CD4-positive, alpha-beta T cell treated with Interleukin-1 beta for 1 hour (primary cell): ENCODE data around the gene SEZ6L2.
A peak's percentile ranks its signal among the peaks of the same experiment; 100 is the strongest.
"Not testable (repeated sequence)": the region's sequence is repeated elsewhere in the genome, so short reads cannot be mapped to it uniquely, and the experiment has no call there.

Experiments used
- DNase-seq, 2 donors: peaks; one replicate each; pipeline ENCODE4 v3.0.0-alpha.2; 2020 to 2022

Gene SEZ6L2

GRCh38 chr16:29849505-29849904 is 49.8 kb downstream of the SEZ6L2 start:
- DNase-seq = no peak

GRCh38 chr16:29848420-29849297 is 50.7 kb downstream of the SEZ6L2 start:
- DNase-seq = peak; percentile 80 to 82

GRCh38 chr16:29845656-29846055 is 53.7 kb downstream of the SEZ6L2 start:
- DNase-seq = no peak

- no peak for DNase-seq
Measured at GRCh38 chr16:29844575-29845331, 54.6 kb downstream of the SEZ6L2 start.

GRCh38 chr16:29843931-29844330 is 55.4 kb downstream of the SEZ6L2 start:
- no peak for DNase-seq

- no peak for DNase-seq
Measured at GRCh38 chr16:29842732-29843346, 56.5 kb downstream of the SEZ6L2 start.

GRCh38 chr16:29841631-29842030 is 57.7 kb downstream of the SEZ6L2 start:
- no peak for DNase-seq

GRCh38 chr16:29840240-29840639 is 59.1 kb downstream of the SEZ6L2 start:
- DNase-seq = no peak

GRCh38 chr16:29839822-29840221 is 59.5 kb downstream of the SEZ6L2 start:
- DNase-seq = no peak

GRCh38 chr16:29837841-29838240 is 61.5 kb downstream of the SEZ6L2 start:
- DNase-seq = no peak

GRCh38 chr16:29836623-29837022 is 62.7 kb downstream of the SEZ6L2 start:
- DNase-seq = no peak

GRCh38 chr16:29835926-29836325 is 63.4 kb downstream of the SEZ6L2 start:
- DNase-seq = no peak

- no peak for DNase-seq
Measured at GRCh38 chr16:29834079-29834478, 65.3 kb downstream of the SEZ6L2 start.

GRCh38 chr16:29833219-29833618 is 66.1 kb downstream of the SEZ6L2 start:
- not testable (repeated sequence) for DNase-seq

GRCh38 chr16:29831490-29831889 is 67.9 kb downstream of the SEZ6L2 start:
- no peak for DNase-seq

GRCh38 chr16:29830774-29831173 is 68.6 kb downstream of the SEZ6L2 start:
- no peak for DNase-seq

- no peak for DNase-seq
Measured at GRCh38 chr16:29826342-29826695, 73.0 kb downstream of the SEZ6L2 start.

GRCh38 chr16:29825145-29826044 is 74.0 kb downstream of the SEZ6L2 start:
- peak in 1 of 2 donors; percentile 37 for DNase-seq

- DNase-seq = no peak
Measured at GRCh38 chr16:29824589-29825144, 74.7 kb downstream of the SEZ6L2 start.

GRCh38 chr16:29821643-29822115 is 77.7 kb downstream of the SEZ6L2 start:
- DNase-seq = no peak
